Ishikawa (cell line): ENCODE data around the gene DCAF7.

Experiments used
- CEBPB ChIP-seq: IDR thresholded peaks from 2 replicates; pipeline ENCODE4 v1.6.1; 2012
- EGR1 ChIP-seq: IDR thresholded peaks from 2 replicates; pipeline ENCODE4 v1.6.1; 2012
- EP300 ChIP-seq: IDR thresholded peaks from 2 replicates; pipeline ENCODE4 v1.6.1; 2012; ENCODE audit warnings: borderline replicate concordance
- FOXM1 ChIP-seq: IDR thresholded peaks from 2 replicates; pipeline ENCODE4 v1.6.1; 2012; ENCODE audit warnings: low read depth, borderline replicate concordance
- RAD21 ChIP-seq: IDR thresholded peaks from 2 replicates; pipeline ENCODE4 v1.6.1; 2012; ENCODE audit warnings: low read depth
- TEAD4 ChIP-seq: IDR thresholded peaks from 2 replicates; pipeline ENCODE4 v1.6.1; 2012
- YY1 ChIP-seq: IDR thresholded peaks from 2 replicates; pipeline ENCODE4 v1.6.1; 2012; ENCODE audit warnings: low read depth
- ZBTB7A ChIP-seq: IDR thresholded peaks from 2 replicates; pipeline ENCODE4 v1.6.1; 2012; ENCODE audit warnings: low read depth
- TF ChIP-seq, protein P1 (sequence below): IDR thresholded peaks from 2 replicates; pipeline ENCODE4 v1.6.1; 2012
- TF ChIP-seq, protein P2 (sequence below): IDR thresholded peaks from 2 replicates; pipeline ENCODE4 v1.6.1; 2012; ENCODE audit warnings: low read depth, mild to moderate bottlenecking
- TF ChIP-seq, protein P3 (sequence below): IDR thresholded peaks from 2 replicates; pipeline ENCODE4 v1.6.1; 2012

DNA sequence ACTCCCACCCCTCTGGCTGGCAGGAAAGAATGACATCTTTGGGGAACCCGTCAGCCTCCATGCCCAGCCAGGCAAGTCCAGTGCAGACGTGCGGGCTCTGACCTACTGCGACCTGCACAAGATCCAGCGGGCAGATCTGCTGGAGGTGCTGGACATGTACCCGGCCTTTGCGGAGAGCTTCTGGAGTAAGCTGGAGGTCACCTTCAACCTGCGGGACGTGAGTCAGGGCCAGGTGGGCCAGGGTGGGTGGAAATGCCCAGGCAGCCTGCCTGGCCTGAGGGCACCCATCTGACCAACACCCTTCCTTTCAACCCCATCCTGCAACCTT is 8.1 kb upstream of the DCAF7 start:
- TF ChIP-seq TEAD4 (no peak), RAD21 (no peak), EGR1 (no peak), YY1 (no peak), FOXM1 (no peak), ZBTB7A (no peak), EP300 (no peak), CEBPB (no peak)
- TF ChIP-seq, protein P1, sequence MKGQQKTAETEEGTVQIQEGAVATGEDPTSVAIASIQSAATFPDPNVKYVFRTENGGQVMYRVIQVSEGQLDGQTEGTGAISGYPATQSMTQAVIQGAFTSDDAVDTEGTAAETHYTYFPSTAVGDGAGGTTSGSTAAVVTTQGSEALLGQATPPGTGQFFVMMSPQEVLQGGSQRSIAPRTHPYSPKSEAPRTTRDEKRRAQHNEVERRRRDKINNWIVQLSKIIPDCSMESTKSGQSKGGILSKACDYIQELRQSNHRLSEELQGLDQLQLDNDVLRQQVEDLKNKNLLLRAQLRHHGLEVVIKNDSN: no peak
- TF ChIP-seq, protein P2, sequence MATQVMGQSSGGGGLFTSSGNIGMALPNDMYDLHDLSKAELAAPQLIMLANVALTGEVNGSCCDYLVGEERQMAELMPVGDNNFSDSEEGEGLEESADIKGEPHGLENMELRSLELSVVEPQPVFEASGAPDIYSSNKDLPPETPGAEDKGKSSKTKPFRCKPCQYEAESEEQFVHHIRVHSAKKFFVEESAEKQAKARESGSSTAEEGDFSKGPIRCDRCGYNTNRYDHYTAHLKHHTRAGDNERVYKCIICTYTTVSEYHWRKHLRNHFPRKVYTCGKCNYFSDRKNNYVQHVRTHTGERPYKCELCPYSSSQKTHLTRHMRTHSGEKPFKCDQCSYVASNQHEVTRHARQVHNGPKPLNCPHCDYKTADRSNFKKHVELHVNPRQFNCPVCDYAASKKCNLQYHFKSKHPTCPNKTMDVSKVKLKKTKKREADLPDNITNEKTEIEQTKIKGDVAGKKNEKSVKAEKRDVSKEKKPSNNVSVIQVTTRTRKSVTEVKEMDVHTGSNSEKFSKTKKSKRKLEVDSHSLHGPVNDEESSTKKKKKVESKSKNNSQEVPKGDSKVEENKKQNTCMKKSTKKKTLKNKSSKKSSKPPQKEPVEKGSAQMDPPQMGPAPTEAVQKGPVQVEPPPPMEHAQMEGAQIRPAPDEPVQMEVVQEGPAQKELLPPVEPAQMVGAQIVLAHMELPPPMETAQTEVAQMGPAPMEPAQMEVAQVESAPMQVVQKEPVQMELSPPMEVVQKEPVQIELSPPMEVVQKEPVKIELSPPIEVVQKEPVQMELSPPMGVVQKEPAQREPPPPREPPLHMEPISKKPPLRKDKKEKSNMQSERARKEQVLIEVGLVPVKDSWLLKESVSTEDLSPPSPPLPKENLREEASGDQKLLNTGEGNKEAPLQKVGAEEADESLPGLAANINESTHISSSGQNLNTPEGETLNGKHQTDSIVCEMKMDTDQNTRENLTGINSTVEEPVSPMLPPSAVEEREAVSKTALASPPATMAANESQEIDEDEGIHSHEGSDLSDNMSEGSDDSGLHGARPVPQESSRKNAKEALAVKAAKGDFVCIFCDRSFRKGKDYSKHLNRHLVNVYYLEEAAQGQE: no peak
- TF ChIP-seq, protein P3, sequence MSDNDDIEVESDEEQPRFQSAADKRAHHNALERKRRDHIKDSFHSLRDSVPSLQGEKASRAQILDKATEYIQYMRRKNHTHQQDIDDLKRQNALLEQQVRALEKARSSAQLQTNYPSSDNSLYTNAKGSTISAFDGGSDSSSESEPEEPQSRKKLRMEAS: no peak
